Mucosa of stomach (tissue), 1 donor: Measurements from ENCODE around the gene NDUFV2.
"Not testable (repeated sequence)": the region's sequence is repeated elsewhere in the genome, so short reads cannot be mapped to it uniquely, and the experiment has no call there.

Experiments used
- H3K27me3 ChIP-seq: one replicate; pipeline ENCODE4 v1.7.0; 2013; ENCODE audit warnings: mild to moderate bottlenecking, low read length; ENCODE audit not compliant: control insufficient read depth, insufficient read depth
- H3K36me3 ChIP-seq: one replicate; pipeline ENCODE4 v1.7.0; 2013; ENCODE audit warnings: low read length; ENCODE audit not compliant: control insufficient read depth, insufficient read depth
- H3K4me1 ChIP-seq: one replicate; pipeline ENCODE4 v1.7.0; 2013; ENCODE audit warnings: mild to moderate bottlenecking, low read length; ENCODE audit not compliant: control insufficient read depth, insufficient read depth
- H3K4me3 ChIP-seq: one replicate; pipeline ENCODE4 v1.7.0; 2013; ENCODE audit warnings: low read length
- H3K9ac ChIP-seq: one replicate; pipeline ENCODE4 v1.7.0; 2013; ENCODE audit warnings: mild to moderate bottlenecking, low read length, moderate library complexity
- H3K9me3 ChIP-seq: one replicate; pipeline ENCODE4 v1.7.0; 2013; ENCODE audit warnings: mild to moderate bottlenecking, low read length, moderate library complexity; ENCODE audit not compliant: control insufficient read depth
- donor health status: Pancreatic carcinoma.

The NDUFV2 gene

DNA sequence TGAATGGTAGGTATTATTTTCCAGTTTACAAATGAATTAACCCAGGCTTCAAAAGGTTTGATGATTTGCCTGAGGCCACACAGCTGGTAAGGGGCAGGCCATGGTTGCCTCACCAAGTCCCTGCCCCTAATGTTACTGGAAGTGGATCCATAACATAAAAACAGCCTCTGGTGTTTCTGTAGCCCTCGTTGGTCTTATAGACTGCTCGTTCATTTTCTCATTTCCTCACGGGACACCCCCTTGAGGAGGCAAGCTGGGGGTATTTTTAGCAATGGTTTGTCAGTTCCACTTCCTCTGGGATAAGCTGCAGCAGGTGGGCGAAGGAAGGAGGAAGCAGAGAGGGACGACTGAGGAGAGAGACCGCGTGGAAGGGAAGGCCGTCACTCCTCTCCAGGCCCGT lies 32.9 kb upstream of the NDUFV2 start:
- no peaks in the 10 kb centered on the region for H3K4me1 ChIP-seq
- no peaks in the 10 kb centered on the region for H3K27me3 ChIP-seq
- no peaks in the 10 kb centered on the region for H3K9me3 ChIP-seq
- no peak overlapping the region for H3K9ac ChIP-seq
- no peak overlapping the region for H3K4me3 ChIP-seq
- no peaks in the 10 kb centered on the region for H3K36me3 ChIP-seq

DNA sequence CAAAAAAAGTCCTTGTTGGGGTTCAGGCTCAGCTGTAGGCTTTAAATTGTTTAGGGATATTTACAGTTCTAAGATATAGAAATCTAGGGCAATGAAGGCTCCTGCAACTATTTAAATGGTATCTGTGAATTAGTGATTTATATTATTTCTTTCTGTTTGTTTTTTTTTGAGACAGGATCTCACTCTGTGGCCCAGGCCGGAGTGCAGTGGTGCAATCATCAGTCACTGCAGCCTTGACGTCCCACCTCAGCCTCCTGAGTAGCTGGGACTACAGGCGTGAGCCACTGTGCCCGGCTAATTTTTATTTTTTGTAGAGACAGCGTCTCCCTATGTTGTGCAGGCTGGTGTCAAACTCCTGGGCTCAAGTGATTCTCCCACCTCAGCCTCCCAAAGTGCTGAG lies 32.3 kb upstream of the NDUFV2 start:
- Histone ChIP-seq H3K9ac (no peak overlapping the region), H3K36me3 (no peaks in the 10 kb centered on the region), H3K27me3 (no peaks in the 10 kb centered on the region)

DNA sequence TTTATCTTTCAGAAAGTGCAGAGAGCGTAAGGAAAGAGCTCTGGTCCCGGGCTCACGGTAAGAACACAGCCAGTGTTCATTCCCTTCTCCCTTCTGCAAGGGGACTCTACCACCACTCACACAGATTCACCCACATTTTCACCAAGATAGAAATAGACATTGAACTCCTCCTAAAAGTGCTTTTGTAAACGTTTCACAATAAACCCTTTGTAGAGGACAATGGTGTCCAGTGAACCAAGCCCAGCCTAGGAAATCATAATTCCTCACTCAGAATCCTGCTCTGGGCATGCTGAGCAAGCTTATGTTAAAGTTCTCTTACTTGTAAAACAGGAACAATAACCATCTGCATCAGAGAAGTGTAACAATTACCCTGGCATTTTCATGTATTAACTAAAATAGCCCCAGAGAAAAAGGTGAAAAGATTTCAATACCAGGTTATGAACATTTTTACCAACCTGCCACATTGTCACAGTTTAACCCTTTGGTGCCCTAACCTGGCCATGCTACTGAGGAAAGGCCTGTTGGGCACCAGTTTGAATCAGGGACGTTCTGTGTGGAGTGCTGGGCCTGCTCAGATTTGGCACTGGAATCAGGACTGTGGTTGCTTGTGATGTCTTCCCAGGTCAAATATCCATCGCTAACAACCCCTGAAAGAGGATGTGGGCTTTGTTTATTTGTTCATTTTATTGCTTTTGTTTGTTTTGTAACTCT lies 22.5 kb upstream of the NDUFV2 start:
- Histone ChIP-seq H3K9ac (no peak overlapping the region), H3K4me3 (no peak overlapping the region), H3K27me3 (no peaks in the 10 kb centered on the region), H3K9me3 (no peaks in the 10 kb centered on the region), H3K4me1 (no peaks in the 10 kb centered on the region), H3K36me3 (no peaks in the 10 kb centered on the region)

More for the DNA sequence above, 32.3 kb upstream of the NDUFV2 start:
- Histone ChIP-seq H3K4me1 (no peaks in the 10 kb centered on the region), H3K9me3 (no peaks in the 10 kb centered on the region), H3K4me3 (no peak overlapping the region)

DNA sequence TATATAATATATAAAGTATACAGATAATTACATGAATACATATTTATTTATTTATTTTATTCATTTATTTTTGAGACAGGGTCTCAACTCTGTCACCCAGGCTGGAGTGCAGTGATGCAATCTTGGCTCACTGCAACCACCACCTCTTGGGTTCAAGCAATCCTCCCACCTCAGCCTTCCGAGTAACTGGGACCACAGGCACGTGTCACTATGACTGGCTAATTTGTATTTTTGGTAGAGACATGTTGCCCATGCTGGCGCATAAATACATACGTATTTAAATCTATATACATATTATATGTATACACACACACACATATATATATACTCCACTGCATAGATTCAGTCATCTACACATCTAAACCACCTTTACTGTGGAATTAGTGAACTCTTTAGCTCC lies 20.6 kb upstream of the NDUFV2 start:
- H3K36me3 ChIP-seq: no peaks in the 10 kb centered on the region
- H3K9ac ChIP-seq: no peak overlapping the region
- H3K4me1 ChIP-seq: no peaks in the 10 kb centered on the region
- no peak overlapping the region for H3K4me3 ChIP-seq
- H3K9me3 ChIP-seq: no peaks in the 10 kb centered on the region
- no peaks in the 10 kb centered on the region for H3K27me3 ChIP-seq

DNA sequence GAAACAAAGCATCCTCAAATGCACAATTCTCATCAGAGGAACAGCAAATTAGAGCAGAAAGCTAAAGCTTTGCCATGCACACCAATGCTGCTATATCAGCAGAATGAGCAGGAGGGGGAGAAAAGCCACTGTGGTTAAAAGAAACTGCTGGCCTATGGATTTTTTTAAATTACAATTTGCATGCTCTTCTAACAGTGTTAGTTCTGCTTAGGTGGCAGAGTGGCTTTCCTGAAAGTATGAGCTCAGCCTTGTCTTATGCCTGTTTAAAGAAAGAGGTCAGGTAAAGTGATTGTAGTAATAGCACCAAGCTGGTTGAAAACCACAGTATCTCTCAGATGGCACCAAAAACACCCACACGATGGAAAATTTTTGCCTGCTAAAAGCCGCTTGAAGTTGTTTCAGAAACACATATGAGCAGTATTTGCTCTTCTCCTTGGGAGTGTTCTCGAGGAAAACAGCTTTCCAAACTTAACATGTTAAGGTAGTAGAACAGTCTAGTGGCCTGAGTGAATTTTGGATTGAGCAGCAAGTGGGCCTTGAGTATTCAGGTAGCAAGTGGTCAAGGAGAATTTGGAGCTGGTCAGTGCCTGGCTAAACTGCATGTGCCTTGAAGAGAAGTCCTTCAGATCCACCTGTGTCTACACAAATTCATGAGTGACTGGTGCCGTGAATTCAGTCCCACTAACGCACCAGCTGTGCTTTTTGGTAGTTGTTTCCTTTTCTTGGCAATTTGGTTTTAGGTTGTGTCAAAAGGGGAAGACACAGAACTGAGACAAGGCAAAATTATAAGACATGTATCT lies 19.6 kb upstream of the NDUFV2 start:
- Histone ChIP-seq H3K36me3 (no peaks in the 10 kb centered on the region), H3K9ac (no peak overlapping the region), H3K9me3 (no peaks in the 10 kb centered on the region), H3K4me3 (no peak overlapping the region), H3K27me3 (no peaks in the 10 kb centered on the region), H3K4me1 (no peaks in the 10 kb centered on the region)

DNA sequence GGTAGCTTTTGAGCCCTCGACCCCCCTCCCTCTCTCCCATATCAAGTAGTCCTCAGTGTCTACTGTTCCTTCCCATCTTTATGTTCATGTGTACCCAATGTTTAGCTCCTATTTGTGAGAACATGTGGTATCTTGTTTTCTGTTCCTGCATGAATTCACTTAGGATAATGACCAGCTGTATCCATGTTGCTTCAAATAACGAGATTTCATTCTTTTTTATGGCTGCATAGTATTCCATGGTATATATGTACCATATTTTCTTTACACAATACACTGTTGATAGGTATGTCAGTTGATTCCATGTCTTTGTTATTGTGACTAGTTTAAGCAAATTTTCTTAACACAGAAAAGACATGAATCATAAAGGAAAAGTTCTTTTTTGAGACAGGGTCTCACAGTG lies 16.5 kb upstream of the NDUFV2 start:
- no peaks in the 10 kb centered on the region for H3K9me3 ChIP-seq
- H3K27me3 ChIP-seq: no peaks in the 10 kb centered on the region
- no peak overlapping the region for H3K4me3 ChIP-seq
- no peak overlapping the region for H3K9ac ChIP-seq
- H3K4me1 ChIP-seq: no peaks in the 10 kb centered on the region
- H3K36me3 ChIP-seq: no peaks in the 10 kb centered on the region

DNA sequence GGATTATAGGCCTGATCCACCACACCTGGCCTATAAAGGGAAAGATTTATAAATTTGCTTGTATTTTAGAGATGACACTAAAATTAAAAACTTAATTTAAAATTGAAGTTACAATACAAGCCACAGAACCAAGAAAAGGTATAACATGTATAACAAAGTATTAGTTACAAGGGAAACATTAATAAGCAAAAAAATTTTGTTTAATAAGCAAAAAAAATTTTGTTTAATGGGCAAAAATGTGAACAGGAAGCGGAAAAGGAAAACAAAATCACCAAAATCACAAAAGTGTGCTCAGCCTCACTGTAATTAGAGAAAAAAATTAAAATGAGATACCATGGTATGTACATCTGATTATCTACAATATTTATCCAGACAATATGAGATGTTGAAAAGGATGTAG lies 15.9 kb upstream of the NDUFV2 start:
- no peaks in the 10 kb centered on the region for H3K27me3 ChIP-seq
- H3K9me3 ChIP-seq: no peaks in the 10 kb centered on the region
- no peaks in the 10 kb centered on the region for H3K36me3 ChIP-seq
- no peak overlapping the region for H3K4me3 ChIP-seq
- H3K4me1 ChIP-seq: no peaks in the 10 kb centered on the region
- no peak overlapping the region for H3K9ac ChIP-seq

DNA sequence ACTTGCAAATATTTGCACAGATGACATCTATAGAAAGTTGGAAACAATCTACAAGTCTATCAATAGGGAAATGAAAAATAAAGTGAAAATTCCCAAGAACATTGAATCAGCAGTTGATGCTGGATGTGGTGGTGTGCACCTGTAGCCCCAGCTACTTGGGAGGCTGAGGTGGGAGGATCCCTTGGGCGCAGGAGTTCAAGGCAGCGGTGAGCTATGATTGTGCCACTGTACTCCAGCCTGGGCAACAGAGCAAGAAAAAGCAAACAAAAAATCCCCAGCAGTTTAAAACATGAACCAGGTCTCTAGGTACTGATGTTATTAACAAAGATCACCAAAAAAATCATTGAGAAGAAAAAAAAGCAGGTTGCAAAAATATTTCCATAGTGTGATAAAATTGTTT lies 15.4 kb upstream of the NDUFV2 start:
- no peaks in the 10 kb centered on the region for H3K4me1 ChIP-seq
- H3K27me3 ChIP-seq: no peaks in the 10 kb centered on the region
- no peaks in the 10 kb centered on the region for H3K9me3 ChIP-seq
- H3K4me3 ChIP-seq: no peak overlapping the region
- no peak overlapping the region for H3K9ac ChIP-seq
- no peaks in the 10 kb centered on the region for H3K36me3 ChIP-seq

DNA sequence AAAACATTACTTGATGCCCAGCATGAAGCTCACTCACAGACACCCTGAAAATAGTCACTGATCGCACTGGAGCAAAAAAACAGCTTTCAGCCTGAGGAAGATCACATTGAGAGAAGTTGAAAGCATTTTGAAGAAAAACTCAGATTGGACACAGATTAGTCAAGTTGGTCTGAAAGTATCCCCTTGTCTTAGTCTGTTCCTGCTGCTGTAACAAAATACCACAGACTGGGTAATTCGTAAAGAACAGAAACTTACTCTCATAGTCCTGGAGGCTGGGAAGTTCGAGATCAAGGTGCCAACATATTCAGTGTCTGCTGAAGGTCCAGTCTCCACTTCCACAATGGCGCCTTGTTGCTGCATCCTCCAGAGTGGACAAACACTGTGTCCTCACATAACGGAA lies 14.2 kb upstream of the NDUFV2 start:
- H3K27me3 ChIP-seq: no peaks in the 10 kb centered on the region
- no peaks in the 10 kb centered on the region for H3K36me3 ChIP-seq
- H3K9ac ChIP-seq: no peak overlapping the region
- H3K9me3 ChIP-seq: no peaks in the 10 kb centered on the region
- no peaks in the 10 kb centered on the region for H3K4me1 ChIP-seq
- H3K4me3 ChIP-seq: no peak overlapping the region

DNA sequence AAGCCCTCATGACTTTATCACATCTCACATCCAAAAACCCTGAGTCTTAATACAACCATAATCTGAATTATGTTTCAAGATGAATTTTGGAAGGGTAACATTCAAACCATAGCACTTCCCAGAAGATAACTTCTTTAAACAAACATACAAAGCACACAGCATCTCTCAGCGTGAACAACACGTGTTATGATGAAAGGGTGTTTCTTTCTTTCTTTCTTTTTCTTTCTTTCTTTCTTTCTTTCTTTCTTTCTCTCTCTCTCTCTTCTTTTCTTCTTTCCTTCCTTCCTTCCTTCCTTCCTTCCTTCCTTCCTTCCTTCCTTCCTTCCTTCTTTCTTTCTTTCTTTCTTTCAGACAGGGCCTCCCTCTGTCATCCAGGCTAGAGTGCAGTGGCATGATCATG lies 13.8 kb upstream of the NDUFV2 start:
- H3K27me3 ChIP-seq, H3K9me3 ChIP-seq, H3K4me1 ChIP-seq, H3K36me3 ChIP-seq, H3K4me3 ChIP-seq, H3K9ac ChIP-seq: not testable (repeated sequence)

DNA sequence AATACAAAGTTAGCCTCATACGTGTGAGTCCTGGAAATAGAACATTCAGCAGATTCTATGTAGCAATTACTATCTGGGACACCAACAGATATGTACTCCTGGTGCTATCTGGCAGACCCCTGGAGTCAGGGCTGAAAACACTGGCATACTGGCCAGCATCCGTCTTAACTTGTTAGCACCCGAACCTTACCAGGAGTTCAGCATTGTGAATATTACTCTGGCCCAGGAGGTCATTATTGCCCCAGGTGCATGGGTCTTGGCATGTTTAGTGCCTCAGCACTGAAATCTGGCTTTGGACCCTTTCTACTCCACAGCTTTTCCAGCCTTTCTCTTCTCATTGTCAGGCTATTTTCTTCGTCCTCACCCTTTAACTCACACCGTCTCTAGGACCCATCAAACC lies 11.9 kb upstream of the NDUFV2 start:
- Histone ChIP-seq H3K9ac (no peak overlapping the region), H3K4me1 (peaks cover 8% of the 10 kb centered on the region), H3K27me3 (no peaks in the 10 kb centered on the region), H3K9me3 (no peaks in the 10 kb centered on the region), H3K4me3 (no peak overlapping the region), H3K36me3 (no peaks in the 10 kb centered on the region)

DNA sequence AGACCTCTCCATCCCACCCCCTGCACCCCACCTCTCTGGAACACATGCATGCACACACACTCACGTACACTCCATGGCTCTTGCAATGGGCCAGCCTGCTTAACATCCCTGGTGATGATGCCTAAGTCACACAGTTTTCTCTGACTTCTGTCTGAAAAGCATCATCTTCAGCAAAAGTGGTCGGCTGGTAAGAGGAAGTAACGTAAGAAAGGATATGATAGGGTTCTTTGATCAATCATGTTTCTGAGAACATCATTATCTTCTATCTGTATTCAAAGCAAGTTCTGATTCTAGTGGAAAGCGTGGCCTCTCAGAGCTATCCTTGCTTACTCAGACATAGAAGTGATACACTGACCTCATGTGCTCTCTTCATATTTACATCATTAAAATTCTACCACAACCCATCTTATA lies 11.4 kb upstream of the NDUFV2 start:
- Histone ChIP-seq H3K4me1 (peaks cover 8% of the 10 kb centered on the region), H3K36me3 (no peaks in the 10 kb centered on the region), H3K9ac (no peak overlapping the region), H3K4me3 (no peak overlapping the region), H3K27me3 (no peaks in the 10 kb centered on the region), H3K9me3 (no peaks in the 10 kb centered on the region)
